NCI-H187 treated with DMSO at 0.1 percent for 48 hours (cell line): Measurements from ENCODE around the gene TMOD3.
"Not testable (repeated sequence)": the region's sequence is repeated elsewhere in the genome, so short reads cannot be mapped to it uniquely, and the experiment has no call there.

Experiments used
- DNase-seq: peaks from one replicate; lab custom pipeline; 2025; lab: John Stamatoyannopoulos, UW

Gene TMOD3

GRCh38 chr15:51864408-51865056 is 35.1 kb downstream of the TMOD3 start:
- no peak for DNase-seq

- no peak for DNase-seq
Measured at GRCh38 chr15:51865317-51865716, 35.9 kb downstream of the TMOD3 start.

GRCh38 chr15:51866161-51866560 is 36.7 kb downstream of the TMOD3 start:
- no peak for DNase-seq

GRCh38 chr15:51866751-51867150 is 37.3 kb downstream of the TMOD3 start:
- no peak for DNase-seq

DNA sequence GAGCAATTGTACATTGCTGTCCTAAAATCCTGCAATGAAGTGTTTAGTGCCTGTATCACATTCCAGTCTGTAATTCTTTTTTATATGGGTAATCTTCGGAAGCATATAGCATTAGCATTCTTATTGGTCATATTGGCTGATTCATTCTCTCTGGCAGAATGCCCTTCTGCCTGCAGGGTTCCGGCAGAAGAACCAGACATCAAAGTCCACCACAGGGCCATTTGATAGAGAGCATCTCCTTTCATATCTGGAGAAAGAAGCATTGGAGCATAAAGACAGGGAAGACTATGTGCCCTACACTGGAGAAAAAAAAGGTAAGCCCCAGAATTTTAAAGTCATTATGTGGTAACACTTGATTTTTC is 39.6 kb downstream of the TMOD3 start:
- DNase-seq, result no peak

DNA sequence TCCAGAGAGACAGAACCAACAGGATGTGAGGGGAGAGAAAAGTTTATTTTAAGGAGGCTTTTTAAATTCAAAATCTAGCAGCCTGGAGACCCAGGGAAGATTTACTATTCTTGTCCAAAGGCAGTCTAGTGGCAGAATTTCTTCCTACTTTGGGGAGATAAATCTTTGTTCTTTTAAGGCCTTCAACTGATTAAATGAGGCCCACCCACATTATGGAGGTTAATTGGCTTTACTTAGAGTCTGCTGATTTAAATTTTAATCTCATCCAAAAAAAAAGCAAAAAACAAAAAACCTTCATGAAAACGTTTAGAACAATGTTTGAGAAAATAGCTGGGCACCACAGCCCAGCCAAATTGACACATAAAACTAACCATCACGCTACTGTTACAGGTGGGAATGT is 41.3 kb downstream of the TMOD3 start:
- DNase-seq, result no peak

DNA sequence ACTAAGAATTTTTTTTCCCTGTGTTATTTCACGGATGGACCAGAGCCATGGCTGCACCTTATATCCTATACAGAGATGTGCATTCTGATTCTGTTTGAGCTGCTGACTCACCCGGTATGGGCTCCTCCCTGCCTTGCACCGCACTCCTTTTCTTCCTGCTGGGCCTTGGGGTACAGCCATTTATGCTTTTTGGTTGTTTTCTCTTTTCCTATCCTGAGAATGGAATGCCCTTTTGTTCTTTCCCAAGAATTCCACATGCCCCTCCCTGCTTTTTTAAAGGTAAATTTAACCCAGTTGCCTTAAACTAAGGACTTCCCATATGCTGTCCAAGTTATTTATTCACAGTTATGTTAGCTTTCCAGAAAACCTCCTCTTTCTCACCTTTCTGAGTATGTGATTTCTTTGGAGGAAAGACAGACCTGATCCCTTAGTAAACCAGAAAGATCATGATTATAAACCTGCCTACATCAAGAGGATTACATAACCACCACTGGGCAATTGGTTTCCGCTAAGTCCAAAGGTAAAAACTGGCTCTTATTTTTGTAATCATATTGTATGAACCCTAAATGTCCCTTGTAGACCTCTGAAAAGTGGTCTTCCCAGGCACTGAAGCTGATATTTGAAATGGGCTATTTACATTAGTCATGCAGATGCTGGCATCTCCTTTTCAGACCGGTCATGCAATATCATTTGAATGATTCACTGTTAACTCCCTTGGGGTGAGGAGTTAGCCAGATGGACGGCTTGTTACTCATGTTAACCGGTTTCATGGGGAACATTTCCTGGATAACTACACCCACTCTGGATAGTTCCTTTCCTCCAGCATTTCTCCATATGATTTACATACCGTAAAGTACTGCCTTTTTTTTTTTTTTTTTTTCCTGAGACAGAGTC is 45.5 kb downstream of the TMOD3 start:
- no peak for DNase-seq

DNA sequence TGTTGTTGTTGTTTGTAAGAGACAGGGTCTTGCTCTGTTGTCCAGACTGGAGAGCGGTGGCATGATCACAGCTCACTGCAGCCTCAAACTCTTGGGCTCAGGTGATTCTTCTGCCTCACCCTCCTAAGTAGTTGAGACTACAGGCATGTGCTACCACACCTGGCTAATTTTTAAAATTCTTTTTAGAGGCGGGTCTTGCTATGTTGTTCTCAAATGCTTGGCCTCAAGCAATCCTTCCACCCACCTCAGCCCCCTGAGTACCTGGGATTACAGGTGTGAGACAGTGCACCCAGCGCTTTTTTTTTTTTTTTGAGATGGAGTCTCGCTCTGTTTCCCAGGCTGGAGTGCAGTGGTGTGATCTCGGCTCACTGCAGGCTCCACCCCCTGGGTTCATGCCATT is 46.7 kb downstream of the TMOD3 start:
- DNase-seq, result no peak

GRCh38 chr15:51878446-51879386 is 49.3 kb downstream of the TMOD3 start:
- DNase-seq, result no peak

DNA sequence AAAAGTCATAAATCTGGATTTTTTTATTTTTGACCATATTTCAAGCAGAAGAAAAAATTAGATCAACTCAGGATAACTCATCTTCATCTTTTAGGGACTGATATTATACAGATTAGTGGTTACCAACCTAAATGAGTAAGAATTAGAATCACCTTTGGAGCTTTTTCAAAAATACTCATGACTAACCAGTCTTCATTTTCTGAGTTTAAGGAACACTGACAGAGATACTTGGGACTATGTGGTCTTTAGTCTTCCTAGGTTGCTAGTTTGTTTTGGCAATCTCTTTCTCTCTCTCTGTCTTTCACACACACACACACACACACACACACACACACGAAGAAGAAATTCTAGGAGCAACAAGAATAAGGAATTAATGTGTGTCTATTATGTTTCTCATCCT is 50.1 kb downstream of the TMOD3 start:
- DNase-seq, result no peak

GRCh38 chr15:51883271-51883837 is 53.9 kb downstream of the TMOD3 start:
- no peak for DNase-seq

- no peak for DNase-seq
Measured at GRCh38 chr15:51884041-51884440, 54.6 kb downstream of the TMOD3 start.

GRCh38 chr15:51884517-51885236 is 55.2 kb downstream of the TMOD3 start:
- no peak for DNase-seq

- not testable (repeated sequence) for DNase-seq
Measured at GRCh38 chr15:51885758-51886157, 56.3 kb downstream of the TMOD3 start.

GRCh38 chr15:51887887-51888592 is 58.6 kb downstream of the TMOD3 start:
- no peak for DNase-seq

- no peak for DNase-seq
Measured at GRCh38 chr15:51888593-51889195, 59.2 kb downstream of the TMOD3 start.

DNA sequence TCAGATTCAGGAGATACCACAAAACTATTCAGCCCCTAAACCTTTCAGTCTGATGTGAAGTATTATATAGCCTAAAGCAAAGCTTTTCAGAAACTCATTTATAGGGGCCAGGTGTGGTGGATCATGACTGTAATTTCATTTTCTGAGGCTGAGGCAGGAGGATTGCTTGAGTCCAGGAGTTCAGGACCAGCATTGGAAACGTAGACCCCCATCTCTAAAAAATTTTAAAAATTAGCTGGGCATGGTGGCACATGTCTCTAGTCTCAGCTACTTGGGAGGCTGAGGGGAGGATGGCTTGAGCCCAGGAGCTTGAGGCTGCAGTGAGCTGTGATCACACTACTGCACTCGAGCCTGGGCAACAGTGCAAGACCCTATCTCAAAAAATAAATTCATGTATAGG is 60.0 kb downstream of the TMOD3 start:
- DNase-seq, result no peak

DNA sequence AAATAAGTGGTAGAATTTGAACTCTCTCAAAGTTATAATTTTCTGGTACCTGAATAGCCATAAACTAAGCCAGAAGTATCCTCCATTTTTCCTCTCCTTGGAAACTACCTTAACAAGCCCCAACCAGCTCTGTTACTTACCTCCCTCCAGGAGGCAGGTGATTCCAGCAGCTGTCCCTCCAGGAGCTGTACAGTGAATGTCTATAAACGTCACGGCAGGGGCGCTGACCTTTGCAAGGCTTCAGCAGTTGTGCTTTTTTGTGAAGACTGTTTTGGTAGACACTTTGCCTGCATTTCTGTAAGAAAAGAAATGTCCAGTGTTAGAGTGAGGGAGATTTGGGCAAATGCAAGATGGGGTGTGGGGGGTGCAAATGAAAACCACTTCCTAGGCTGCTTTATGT is 75.0 kb downstream of the TMOD3 start:
- DNase-seq, result no peak

GRCh38 chr15:51904931-51905330 is 75.5 kb downstream of the TMOD3 start:
- DNase-seq, result no peak

DNA sequence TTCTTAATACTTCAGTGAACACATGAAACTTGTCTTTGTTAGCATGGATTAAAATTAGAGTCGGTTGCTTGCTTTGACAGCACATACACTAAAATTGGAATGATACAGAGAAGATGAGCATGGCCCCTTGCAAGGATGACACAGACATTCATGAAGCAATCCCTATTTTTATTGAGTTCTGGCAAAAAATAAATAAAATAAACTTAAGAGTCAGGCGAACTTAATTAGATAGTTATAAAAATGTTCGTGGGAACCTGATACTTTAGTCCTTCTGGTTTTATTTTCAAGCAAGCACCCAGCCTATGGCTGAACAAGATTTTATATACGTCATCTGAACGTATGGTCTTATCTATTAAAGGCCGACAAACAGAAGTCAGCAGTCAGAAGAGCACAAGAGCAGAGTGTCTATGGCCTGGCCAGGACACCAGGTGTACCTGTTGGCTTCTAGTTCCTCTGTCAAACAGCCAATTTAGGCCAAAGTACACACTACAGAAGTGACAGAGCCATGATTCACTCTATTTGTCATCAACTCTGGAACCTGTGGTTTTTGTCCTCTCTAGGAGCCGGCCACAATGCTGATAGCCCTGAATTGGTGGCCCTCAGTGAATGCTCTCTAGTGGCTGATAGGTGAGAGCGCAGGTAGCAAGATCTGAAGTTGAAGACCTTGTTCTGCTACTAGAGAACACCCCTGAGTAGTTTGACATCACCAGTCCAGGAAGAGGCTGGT is 77.8 kb downstream of the TMOD3 start:
- DNase-seq, result no peak
